Putamen (tissue), 1 donor: ENCODE data around the gene CILP2.

Source experiments
- DNase-seq: peaks from one replicate; pipeline ENCODE4 v3.0.0-alpha.2; 2016; ENCODE audit warnings: low spot score

The CILP2 gene

DNA sequence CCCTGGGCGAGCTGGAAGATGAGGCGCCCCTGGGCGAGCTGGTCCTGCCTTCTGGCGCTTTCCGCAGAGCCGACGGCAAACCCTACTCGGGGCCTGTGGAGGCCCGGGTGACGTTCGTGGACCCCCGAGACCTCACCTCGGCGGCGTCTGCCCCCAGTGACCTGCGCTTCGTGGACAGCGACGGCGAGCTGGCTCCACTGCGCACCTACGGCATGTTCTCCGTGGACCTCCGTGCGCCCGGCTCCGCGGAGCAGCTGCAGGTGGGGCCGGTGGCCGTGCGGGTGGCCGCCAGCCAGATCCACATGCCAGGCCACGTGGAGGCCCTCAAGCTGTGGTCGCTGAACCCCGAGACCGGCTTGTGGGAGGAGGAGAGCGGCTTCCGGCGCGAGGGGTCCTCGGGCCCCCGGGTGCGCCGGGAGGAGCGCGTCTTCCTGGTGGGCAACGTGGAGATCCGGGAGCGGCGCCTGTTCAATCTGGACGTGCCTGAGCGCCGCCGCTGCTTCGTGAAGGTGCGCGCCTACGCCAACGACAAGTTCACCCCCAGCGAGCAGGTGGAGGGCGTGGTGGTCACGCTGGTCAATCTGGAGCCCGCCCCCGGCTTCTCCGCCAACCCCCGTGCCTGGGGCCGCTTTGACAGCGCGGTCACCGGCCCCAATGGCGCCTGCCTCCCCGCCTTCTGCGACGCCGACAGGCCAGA lies 6.3 kb downstream of the CILP2 start:
- no peak for DNase-seq

DNA sequence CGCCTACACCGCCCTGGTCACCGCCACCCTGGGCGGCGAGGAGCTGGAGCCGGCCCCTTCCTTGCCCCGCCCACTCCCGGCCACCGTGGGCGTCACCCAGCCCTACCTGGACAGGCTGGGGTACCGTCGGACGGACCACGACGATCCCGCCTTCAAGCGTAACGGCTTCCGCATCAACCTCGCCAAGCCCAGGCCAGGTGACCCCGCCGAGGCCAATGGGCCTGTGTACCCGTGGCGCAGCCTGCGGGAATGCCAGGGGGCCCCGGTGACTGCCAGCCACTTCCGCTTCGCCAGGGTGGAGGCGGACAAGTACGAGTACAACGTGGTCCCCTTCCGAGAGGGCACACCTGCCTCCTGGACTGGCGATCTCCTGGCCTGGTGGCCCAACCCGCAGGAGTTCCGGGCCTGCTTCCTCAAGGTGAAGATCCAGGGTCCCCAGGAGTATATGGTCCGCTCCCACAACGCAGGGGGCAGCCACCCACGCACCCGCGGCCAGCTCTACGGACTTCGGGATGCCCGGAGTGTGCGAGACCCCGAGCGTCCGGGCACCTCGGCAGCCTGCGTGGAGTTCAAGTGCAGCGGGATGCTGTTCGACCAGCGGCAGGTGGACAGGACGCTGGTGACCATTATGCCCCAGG lies 7.0 kb downstream of the CILP2 start:
- DNase-seq: no peak

DNA sequence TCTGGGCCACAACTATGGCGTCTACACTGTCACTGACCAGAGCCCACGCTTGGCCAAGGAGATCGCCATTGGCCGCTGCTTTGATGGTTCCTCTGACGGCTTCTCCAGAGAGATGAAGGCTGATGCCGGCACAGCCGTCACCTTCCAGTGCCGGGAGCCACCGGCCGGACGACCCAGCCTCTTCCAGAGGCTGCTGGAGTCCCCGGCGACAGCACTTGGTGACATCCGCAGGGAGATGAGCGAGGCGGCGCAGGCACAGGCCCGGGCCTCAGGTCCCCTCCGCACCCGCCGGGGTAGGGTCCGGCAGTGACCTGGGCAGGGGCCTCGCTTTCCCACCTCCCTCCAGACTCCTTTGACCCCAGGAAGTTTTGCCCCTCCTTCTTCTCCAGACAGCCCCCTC lies 7.6 kb downstream of the CILP2 start:
- DNase-seq: no peak

DNA sequence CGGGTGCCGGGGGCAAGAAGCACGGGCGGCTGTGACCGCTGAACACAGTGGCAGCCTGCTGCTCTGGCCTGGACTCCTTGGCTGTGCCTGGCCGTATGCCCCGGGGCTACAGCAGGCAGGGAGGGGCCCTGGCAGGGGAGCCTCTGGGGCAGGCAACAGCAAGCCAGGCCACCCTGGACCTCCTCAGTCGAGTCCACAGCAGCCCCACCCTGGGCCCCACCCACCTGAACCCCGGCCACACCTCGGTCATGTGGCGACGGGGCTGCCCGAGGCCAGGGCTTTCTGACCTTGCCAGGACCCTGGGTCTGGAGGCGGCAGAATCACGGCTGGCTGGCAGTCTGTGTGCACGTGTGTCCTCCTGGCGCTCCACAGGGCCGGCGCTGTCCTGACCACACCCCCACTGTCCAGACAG lies 8.7 kb downstream of the CILP2 start:
- DNase-seq: no peak

DNA sequence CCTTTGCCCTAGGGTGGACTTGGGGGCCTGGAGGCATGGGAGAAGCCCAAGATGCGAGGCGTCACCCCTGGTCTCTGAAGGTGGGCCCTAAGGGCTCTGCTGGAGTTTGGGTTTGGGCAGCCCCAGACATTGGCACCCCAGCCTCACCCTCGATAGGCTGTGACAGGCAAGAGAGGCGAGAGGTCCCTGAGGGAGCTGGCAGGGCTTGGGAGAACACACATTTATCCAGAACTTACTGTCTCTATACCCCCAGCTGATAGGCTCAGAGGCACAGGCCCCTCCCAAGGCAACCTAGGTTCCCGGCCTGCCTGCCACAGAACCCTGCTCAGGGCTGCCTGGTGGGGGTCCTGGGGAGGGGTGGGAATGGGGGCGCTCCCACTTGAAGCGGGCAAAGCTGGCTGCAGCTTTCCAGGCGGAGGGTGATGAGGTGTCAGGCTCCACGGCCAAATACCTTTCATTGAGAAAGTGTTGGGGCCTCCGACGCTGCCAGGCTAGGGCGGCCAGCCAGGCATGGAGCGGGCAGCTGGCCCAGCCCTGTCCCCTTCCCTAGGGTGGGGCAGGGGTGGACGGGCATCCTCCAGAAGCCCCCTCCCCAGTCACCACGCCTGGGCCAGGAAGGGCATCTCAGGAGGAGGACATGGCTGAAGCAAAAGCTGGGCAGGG lies 9.7 kb downstream of the CILP2 start:
- no peak for DNase-seq

DNA sequence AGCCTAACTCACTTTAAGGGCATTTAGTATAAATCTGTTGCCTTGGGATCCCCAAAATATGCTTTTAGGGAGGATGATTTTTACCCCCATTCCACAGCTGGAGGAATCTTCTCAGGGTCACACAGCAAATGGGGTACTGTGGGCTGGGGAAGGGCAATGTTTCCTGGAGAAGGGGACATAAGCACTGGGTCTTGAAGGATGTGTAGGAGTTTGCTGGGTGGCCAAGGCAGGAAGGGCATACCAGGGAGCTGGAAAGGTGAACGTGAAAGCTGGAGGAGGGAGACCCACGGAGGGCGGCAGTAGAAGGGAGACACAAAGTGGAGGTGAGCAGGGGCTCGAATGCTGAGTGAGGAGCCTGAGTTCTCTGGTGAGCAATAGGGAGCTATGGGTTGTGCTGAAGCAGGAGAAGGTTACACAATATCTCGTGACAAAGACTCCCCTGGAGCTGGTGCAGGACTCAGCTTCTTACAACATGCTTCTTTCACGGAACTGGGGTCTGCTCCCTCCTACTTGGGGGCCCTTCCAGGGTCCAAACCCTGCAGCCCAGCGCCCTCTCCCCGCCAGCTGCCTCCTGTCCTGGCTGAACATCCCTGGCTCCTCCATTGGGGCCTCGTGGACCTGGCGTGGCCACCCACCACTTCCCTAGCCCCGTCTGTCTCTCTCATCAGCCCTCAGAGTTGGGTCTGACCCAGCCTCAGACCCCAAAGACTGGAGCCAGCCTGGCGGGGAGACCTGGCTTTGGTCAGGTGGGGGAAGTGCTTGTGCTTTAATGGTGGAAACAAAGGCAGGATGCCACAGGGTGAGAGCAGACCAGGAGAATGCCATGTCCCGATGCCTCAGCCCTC lies 11.1 kb downstream of the CILP2 start:
- no peak for DNase-seq

DNA sequence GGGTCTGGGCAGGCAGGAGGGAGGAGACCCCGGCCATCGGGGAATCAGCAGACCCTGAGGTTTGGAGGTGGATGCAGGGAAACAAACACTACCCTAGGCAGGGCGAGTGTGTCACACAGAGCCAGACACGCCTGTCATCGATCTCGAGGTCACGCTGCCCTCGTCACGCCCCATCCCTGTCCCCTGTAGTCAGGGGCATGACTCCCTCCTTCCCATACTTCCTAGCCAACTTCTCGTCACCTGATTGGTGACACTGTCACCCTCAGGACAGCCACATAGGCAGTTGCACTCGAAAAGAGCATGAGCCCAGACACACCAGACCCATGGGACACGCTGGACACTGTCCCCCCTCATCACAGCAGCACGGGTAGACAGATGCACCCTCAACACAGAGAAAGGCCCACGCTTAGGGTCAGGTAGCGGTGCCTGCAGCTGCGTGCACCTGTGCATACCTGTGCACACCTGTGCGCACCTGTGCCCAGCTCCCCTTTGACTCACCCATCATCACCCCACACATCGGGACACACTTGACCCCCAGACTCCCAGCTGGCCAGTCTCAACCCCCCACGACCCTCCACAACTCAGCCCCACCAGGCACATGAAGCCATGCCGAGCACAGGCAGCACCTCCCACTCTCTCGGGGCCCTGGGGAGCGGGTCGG lies 11.9 kb downstream of the CILP2 start:
- DNase-seq: no peak

DNA sequence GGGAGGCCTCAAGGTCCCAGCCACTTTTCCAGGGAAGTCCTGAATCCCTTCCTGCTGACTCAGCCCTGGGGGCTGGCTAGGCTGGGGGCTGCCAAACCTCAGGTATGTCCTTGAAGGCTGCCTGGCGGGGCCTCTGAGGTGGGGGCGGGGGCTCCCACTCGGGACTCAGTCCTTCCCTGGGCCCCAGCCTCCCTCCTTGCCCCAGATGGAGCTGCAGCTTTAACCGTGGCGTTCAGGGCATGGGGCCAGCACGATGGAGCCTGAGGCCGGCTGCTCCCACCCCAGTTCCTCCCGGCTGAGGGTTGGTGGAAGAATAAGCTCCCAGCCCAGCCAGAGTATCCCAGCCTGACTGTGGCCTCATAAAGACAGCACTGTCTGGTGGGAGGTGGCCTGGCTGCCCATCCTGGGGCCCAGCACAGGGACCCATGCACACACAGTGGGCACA lies 12.4 kb downstream of the CILP2 start:
- DNase-seq: no peak

DNA sequence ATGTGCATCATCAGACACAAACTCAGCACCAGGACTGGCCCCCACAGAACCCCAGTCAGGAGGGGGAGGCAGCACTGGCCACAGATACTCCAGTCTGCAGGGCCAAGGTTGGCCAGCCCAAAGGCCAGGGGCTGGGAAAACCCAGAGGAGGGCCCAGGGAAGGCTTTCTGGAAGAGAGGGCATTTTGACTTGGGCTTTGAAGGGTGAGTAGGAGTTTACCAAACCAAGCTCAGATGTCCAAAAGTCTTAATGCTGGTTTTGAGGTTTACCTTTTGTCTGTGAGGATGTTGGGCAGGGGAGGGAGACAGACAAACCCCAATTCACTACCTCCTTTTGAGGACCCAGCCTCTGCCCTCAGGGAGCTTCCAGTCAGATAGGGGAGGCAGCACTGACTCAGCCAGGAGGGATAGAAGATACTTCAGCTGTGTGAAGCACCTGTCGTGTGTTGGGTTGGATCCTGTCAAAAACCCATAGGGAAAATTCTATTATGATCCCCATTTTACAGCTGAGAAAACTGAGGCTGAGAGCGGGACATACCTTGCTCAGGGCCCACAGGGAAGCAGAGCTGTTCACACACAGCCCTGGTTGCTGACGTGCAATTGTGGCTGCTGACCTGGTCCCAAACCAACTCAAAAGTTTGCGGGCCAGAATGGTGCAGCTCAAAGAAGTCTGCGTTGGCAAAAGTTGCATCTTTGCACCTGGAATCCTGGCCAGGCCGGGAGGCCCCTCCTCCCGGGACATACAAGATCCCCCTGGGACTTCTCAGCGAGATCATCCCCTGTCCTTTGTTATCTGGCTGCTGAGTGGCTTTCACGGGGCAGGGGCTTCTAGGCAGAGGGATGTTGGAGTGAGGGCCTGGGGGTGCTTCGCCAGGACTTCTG lies 13.1 kb downstream of the CILP2 start:
- no peak for DNase-seq

DNA sequence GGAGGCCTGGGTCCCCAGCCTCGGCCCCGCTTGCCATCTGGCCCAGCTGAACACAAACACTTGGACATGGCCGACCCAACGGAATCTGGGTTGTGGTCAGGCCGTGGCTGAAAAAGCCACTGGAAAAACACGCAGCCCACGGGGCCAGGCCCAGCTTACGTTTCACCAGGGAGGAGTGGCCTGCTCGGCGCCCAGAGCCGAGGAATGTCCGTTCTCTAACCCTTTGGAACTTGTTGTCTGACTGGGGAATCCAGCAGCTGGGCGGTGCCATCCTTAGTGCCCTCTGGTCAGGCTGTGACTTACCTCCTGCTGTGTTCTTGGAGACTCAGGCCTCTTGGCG lies 13.8 kb downstream of the CILP2 start:
- no peak for DNase-seq

DNA sequence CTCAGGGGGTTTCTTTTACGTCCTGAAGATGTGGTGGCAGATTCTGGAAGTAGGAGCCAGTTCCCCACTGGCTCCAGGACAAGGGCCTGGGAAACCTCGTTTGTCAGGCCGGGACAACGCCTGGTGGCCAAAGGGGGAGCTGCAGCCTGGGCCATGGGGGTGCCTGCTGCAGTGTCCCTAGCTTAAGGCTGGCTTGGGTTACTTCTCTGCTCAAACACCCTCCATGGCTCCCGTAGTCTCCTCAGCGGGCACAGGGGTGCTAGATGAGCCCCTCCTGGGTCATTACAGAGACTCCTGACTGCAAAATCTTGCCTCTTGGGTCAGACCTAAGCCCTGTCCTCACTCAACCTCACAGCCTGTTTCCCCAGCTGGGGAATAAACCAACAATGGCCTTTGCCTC lies 14.7 kb downstream of the CILP2 start:
- no peak for DNase-seq

DNA sequence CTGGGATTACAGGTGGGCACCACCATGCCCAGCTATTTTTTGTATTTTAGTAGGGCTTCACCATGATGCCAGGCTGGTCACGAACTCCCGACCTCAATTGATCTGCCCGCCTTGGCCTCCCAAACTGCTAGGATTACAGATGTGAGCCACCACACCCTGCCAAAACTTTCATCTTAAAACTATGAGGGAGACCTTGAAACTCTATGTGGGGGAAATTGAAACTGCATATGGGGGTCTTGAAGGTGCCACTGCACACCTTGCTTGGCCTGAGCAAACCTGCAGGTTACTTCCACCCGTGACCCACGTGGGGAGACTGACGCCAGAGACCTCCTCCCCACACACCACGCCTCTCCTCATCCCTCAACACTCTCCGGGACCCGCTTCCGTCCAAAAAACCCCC lies 15.6 kb downstream of the CILP2 start:
- no peak for DNase-seq

DNA sequence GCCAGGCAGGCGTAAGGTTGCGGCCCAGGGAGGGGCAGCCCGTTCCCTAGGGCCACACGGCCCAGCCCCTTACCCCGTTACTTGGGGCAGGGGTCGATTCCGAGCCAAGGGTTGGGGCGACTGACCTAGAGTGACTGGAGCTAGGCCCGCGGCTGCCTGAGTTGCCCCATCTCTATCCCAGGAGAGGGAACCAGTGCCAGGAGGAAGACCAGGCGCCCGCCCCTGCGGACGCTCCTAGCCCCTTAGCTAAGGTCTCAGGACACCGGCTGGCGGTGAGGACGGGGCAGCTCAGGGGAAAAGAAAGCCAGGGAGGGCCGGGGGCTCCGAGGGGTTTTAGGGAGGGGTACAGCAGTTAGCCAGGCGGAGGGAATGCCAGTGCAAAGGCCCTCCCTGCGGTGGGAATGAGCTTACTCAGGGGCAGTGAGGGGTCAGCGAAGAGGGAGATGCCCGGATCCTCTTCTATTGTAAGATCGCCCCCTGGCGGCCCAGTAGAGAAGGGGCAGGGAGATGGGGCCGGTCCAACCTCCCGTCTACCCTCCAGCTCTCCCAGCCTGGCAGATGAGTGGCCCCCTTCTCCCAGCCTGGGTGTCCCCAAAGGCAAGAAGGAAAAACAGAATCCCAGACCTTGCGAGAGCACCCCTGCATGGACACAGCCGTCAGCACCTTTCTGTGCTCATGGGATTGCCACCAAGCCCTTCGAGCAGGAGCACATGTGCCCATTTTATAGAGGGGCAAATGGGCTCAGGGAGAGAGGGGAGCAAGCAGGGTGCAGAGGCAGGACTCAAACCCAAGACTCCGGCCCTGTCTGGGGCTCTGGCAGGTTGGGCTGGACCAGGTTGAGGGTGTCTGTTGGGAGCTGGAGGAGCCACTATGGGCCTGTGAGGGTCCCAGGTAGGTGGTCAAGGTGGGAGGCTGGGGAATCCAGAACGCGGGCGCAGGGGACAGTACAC lies 16.3 kb downstream of the CILP2 start:
- DNase-seq: no peak

DNA sequence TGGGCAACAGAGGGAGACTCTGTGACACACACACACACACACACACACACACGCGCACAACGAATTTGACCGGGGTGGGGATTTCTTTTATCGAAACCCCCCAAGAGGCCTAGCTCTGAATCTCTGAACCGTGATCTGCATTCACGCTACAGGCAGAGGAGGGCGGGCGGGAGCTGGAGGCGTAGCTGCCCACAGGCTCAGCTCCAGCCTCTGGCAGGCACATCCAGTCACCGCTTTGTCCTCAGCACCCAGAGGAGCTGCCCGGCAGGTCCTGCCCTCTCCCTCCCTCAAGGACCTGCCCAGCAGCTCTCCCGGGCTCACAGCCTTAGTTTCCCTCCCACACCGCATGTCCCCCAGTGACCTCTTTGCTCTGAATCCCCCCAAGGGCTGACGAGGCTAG lies 20.0 kb downstream of the CILP2 start:
- DNase-seq: no peak

DNA sequence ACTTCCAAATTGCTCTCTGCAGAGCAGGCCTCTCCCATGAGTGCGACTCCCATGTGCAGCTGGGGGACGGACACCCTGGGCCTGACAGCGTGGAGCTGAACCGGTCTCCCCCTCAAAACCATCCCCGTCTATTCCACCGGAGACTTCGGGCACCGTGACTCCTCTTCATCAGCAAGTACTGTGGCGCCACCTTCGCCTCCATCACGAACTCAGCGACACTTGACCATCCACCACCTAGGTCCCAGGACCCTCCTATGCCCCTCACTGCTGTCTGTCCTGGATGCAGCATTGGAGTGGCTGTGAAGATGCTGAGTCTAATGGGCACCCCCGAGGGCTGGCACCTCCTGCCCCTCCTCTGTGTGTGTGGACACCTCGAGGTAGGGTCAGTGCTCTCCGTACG lies 20.6 kb downstream of the CILP2 start:
- no peak for DNase-seq

DNA sequence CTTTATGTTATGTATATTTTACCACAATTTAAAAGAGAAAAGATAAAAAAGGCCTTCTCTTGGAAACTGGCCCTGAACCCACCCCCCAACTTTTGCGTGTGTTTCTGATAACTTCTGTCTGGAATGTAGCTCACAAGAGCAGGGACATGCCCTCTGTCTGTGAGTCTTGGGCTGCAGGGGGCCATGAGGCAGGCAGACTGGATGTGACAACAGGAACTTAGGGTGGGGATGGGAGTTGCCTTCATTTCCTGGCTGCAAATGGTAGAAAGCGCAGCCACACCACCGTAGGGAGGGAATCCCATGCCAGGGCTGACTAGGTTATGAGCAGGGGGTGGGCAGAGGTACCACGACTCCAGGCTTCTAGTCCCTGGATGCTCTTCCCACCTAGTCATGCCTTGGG lies 21.9 kb downstream of the CILP2 start:
- DNase-seq: no peak

DNA sequence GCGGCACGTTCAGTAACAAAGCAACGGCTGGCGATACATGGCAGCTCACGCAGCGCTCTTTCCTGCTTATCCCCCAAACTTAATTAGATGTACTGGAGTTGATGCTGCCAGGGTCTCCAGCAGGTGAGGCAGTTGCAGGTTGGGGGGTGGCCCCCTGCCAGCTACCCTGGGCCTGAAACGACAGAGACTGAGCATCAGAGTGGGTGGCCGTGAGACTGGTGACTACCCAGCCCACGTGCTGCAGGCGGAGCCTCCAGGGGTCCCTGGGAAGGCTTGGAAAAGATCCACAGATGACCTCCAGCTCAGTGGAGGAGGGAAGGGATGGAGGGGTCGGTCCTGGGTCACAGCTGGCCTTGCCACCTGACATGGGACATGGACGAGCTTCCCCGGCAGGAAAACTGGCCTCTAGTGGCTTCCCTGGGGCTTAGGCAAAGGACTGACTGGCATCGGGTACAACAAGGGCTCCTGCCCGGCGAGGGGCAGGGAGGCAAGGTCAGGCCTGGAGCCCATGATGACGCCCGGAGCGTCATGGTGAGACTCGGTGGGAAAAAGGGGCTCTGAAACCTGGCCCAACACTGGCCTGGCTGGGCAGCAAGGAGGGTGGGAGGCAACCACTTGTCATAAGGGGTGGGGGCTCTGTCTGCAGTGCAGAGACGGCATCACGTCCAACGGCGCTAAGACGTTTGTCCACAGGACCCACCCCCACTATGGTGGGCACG lies 24.0 kb downstream of the CILP2 start:
- DNase-seq: no peak

DNA sequence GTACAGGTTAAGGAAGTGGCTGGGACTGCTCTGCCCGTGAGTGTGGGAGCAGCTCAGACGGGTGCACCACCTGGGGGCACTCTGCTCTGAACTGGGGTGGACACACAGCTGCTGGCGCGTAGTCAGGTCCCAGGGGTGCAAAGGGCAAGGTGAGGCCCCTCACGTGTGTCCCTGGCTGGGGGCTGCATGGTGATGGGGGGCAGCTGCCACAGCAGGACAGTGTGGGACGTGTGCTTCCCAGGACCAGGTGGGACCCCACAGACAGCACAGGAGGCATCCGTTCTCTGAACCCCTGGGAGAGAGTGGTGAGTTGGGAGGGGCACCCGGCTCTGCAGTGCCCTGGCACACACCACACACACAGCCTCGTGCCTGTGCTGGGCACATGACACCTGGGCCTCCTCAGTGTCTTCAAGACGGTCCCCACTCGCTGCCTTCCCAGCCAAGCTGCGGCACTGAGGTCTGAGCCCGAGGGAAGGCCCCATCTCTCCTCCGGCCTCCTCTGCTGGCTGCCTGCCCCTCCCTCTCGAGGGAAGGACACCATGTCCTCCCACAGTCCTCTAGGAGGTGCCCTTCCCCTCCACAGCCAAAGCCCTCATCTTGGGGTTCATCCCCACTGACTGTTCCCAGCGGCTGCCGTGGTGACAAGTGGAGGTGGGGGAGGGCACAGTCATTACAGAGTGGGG lies 24.7 kb downstream of the CILP2 start:
- no peak for DNase-seq
